C4-2B (cell line): Measurements from ENCODE around the gene CPSF6.

Experiments
- ZFX ChIP-seq: fragments of 450-650 bp; IDR thresholded peaks from 2 replicates; pipeline ENCODE4 v1.6.1; 2017
- TF ChIP-seq, protein P1 (sequence below): fragments of 450-650 bp; conservative IDR thresholded peaks from 2 replicates; pipeline ENCODE4 v1.5.1; 2017; ENCODE audit warnings: mild to moderate bottlenecking

DNA sequence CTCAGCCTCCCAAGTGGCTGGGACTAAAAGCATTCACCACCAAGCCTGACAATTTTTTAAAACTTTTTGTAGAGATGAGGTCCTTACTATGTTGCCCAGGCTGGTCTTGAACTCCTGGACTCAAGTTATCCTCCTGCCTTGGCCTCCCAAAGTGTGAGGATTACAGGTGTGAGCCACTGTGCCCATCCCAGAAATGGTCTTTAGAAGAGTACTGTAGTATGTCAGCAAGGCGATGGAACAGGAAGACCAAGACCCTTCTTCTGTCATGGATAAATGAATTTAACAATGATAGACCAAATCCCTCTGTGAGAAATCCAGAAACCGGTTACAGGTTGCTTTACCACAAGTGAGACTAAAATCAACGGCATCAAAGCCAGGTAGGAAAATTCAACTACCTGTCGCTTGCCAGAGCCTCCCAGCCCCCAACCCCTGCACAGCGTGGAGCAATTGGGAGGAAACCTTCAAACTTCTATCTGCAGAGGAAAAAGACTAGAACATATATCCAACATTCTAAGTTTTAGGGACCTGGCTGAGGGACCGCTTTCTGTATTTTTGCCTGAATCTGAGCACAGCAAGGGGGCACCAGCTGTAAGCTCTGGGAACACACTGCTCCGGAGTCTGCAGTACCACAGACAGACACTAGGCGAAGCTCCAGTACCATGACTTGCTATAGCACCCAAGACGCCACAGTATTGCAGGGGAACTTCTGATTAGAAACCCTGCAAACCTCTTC lies 51.3 kb downstream of the CPSF6 start:
- TF ChIP-seq, protein P1, sequence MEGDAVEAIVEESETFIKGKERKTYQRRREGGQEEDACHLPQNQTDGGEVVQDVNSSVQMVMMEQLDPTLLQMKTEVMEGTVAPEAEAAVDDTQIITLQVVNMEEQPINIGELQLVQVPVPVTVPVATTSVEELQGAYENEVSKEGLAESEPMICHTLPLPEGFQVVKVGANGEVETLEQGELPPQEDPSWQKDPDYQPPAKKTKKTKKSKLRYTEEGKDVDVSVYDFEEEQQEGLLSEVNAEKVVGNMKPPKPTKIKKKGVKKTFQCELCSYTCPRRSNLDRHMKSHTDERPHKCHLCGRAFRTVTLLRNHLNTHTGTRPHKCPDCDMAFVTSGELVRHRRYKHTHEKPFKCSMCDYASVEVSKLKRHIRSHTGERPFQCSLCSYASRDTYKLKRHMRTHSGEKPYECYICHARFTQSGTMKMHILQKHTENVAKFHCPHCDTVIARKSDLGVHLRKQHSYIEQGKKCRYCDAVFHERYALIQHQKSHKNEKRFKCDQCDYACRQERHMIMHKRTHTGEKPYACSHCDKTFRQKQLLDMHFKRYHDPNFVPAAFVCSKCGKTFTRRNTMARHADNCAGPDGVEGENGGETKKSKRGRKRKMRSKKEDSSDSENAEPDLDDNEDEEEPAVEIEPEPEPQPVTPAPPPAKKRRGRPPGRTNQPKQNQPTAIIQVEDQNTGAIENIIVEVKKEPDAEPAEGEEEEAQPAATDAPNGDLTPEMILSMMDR: peak; percentile 98
- TF ChIP-seq ZFX: no peak
